IPS-15b (cell line): ENCODE measurements around the gene RBM44.

Experiments
- H3K27me3 ChIP-seq: one replicate; pipeline ENCODE4 v1.6.1; 2013; ENCODE audit warnings: low read length; ENCODE audit not compliant: control insufficient read depth, insufficient read depth
- H3K36me3 ChIP-seq: one replicate; pipeline ENCODE4 v1.6.1; 2013; ENCODE audit warnings: low read length; ENCODE audit not compliant: control insufficient read depth, insufficient read depth
- H3K4me1 ChIP-seq: one replicate; pipeline ENCODE4 v1.6.1; 2013; ENCODE audit warnings: mild to moderate bottlenecking, low read length; ENCODE audit not compliant: control insufficient read depth, insufficient read depth
- H3K4me3 ChIP-seq: one replicate; pipeline ENCODE4 v1.5.1; 2013; ENCODE audit warnings: low read depth, low read length
- H3K9ac ChIP-seq: one replicate; pipeline ENCODE4 v1.6.1; 2013; ENCODE audit warnings: low read depth, mild to moderate bottlenecking, low read length
- H3K9me3 ChIP-seq: one replicate; pipeline ENCODE4 v1.6.1; 2013; ENCODE audit warnings: mild to moderate bottlenecking, low read length; ENCODE audit not compliant: control insufficient read depth, insufficient read depth

Gene RBM44

GRCh38 chr2:237868631-237869342 lies 70.2 kb downstream of the RBM44 start:
- Histone ChIP-seq H3K9me3 (no peaks in the 10 kb centered on the region), H3K4me1 (no peaks in the 10 kb centered on the region), H3K9ac (no peak overlapping the region), H3K4me3 (no peak overlapping the region), H3K36me3 (no peaks in the 10 kb centered on the region), H3K27me3 (no peaks in the 10 kb centered on the region)

GRCh38 chr2:237869343-237870102 lies 70.9 kb downstream of the RBM44 start:
- Histone ChIP-seq H3K9me3 (no peaks in the 10 kb centered on the region), H3K9ac (no peak overlapping the region), H3K36me3 (no peaks in the 10 kb centered on the region), H3K27me3 (no peaks in the 10 kb centered on the region), H3K4me1 (no peaks in the 10 kb centered on the region), H3K4me3 (no peak overlapping the region)

GRCh38 chr2:237870126-237870525 lies 71.5 kb downstream of the RBM44 start:
- no peak overlapping the region for H3K9ac ChIP-seq
- H3K9me3 ChIP-seq, result no peaks in the 10 kb centered on the region
- H3K27me3 ChIP-seq, result no peaks in the 10 kb centered on the region
- H3K36me3 ChIP-seq, result no peaks in the 10 kb centered on the region
- no peaks in the 10 kb centered on the region for H3K4me1 ChIP-seq
- H3K4me3 ChIP-seq, result no peak overlapping the region

- no peaks in the 10 kb centered on the region for H3K4me1 ChIP-seq
Observed at GRCh38 chr2:237870754-237871651, 72.4 kb downstream of the RBM44 start.

GRCh38 chr2:237872178-237872887 lies 73.8 kb downstream of the RBM44 start:
- H3K9ac ChIP-seq, result no peak overlapping the region
- H3K36me3 ChIP-seq, result no peaks in the 10 kb centered on the region
- no peaks in the 10 kb centered on the region for H3K9me3 ChIP-seq
- H3K4me3 ChIP-seq, result no peak overlapping the region
- no peaks in the 10 kb centered on the region for H3K4me1 ChIP-seq
- no peaks in the 10 kb centered on the region for H3K27me3 ChIP-seq

More at GRCh38 chr2:237870754-237871651, 72.4 kb downstream of the RBM44 start:
- Histone ChIP-seq H3K4me3 (no peak overlapping the region), H3K36me3 (no peaks in the 10 kb centered on the region), H3K9me3 (no peaks in the 10 kb centered on the region), H3K27me3 (no peaks in the 10 kb centered on the region), H3K9ac (no peak overlapping the region)

GRCh38 chr2:237873421-237873831 lies 74.8 kb downstream of the RBM44 start:
- Histone ChIP-seq H3K36me3 (no peaks in the 10 kb centered on the region), H3K4me1 (no peaks in the 10 kb centered on the region), H3K27me3 (no peaks in the 10 kb centered on the region), H3K9ac (no peak overlapping the region), H3K9me3 (no peaks in the 10 kb centered on the region), H3K4me3 (no peak overlapping the region)

GRCh38 chr2:237873897-237874551 lies 75.4 kb downstream of the RBM44 start:
- H3K36me3 ChIP-seq, result no peaks in the 10 kb centered on the region
- no peak overlapping the region for H3K9ac ChIP-seq
- no peaks in the 10 kb centered on the region for H3K4me1 ChIP-seq
- no peak overlapping the region for H3K4me3 ChIP-seq
- no peaks in the 10 kb centered on the region for H3K27me3 ChIP-seq
- no peaks in the 10 kb centered on the region for H3K9me3 ChIP-seq

GRCh38 chr2:237874585-237875161 lies 76.1 kb downstream of the RBM44 start:
- Histone ChIP-seq H3K27me3 (no peaks in the 10 kb centered on the region), H3K4me1 (no peaks in the 10 kb centered on the region), H3K4me3 (no peak overlapping the region), H3K9me3 (no peaks in the 10 kb centered on the region), H3K36me3 (no peaks in the 10 kb centered on the region), H3K9ac (no peak overlapping the region)

- no peak overlapping the region for H3K4me3 ChIP-seq
- no peaks in the 10 kb centered on the region for H3K4me1 ChIP-seq
- no peaks in the 10 kb centered on the region for H3K9me3 ChIP-seq
- H3K36me3 ChIP-seq, result no peaks in the 10 kb centered on the region
- H3K27me3 ChIP-seq, result no peaks in the 10 kb centered on the region
- H3K9ac ChIP-seq, result peak overlapping the region; percentile 5
Observed at GRCh38 chr2:237875256-237876060, 76.9 kb downstream of the RBM44 start.

- Histone ChIP-seq H3K27me3 (no peaks in the 10 kb centered on the region), H3K36me3 (no peaks in the 10 kb centered on the region), H3K9ac (no peak overlapping the region), H3K4me1 (no peaks in the 10 kb centered on the region), H3K4me3 (no peak overlapping the region), H3K9me3 (no peaks in the 10 kb centered on the region)
Observed at GRCh38 chr2:237876061-237876526, 77.5 kb downstream of the RBM44 start.
